Measurements from ENCODE around the gene CXCL13. TPM values are rescaled to one million over a fixed set of nuclear protein-coding genes. Genes with fewer than 3 reads are reported as not detected.
"Not testable (repeated sequence)": the region's sequence is repeated elsewhere in the genome, so short reads cannot be mapped to it uniquely, and the experiment has no call there.

Gene CXCL13
- total RNA-seq, 1 donor from 2014 or later, result not detected

DNA sequence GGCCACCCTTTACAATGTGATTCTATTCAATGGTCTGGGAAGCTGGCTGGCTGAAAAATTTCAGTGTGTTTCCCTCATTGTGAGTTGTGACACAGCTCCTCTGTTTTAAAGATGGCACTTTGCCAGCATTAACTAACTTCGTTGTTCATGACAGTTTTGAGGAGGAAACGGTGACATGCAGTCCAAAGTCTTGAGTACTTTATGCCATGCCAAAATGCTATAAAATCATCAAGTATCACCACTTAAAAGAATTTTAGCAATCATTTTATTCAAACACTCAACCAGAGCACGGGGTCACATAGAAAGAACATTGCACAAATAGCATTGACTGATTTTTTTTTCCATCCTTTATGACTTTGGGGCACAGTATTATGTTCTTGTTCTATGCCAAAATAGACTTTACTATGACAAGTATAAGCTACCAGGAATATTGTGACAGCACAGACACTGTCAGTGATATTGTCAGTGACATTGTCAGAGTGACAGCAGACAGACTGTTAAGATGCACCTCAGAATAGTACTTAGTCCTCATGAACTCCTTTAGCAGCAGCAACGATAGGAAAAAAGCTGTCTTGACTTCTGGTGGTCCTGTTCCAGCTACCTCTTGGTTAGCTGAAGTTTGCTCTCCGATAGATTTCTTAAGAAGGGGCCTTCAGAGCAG lies 46.7 kb downstream of the CXCL13 start:
- Mint-ChIP-seq H3K27ac (ENCODE audit: unreplicated experiment) (no peak overlapping the region), H3K36me3 (ENCODE audit: unreplicated experiment) (peaks cover 3% of the 10 kb centered on the region), H3K4me3 (ENCODE audit: unreplicated experiment) (no peak overlapping the region), H3K4me1 (ENCODE audit: low read depth, unreplicated experiment) (no peaks in the 10 kb centered on the region), H3K9me3 (ENCODE audit: unreplicated experiment) (no peaks in the 10 kb centered on the region), H3K27me3 (ENCODE audit: unreplicated experiment) (no peaks in the 10 kb centered on the region)
- no peak for DNase-seq
- TF ChIP-seq CTCF (IDR thresholded peaks at IDR 0.05; ENCODE audit: partially characterized antibody, unreplicated experiment), result no peak

DNA sequence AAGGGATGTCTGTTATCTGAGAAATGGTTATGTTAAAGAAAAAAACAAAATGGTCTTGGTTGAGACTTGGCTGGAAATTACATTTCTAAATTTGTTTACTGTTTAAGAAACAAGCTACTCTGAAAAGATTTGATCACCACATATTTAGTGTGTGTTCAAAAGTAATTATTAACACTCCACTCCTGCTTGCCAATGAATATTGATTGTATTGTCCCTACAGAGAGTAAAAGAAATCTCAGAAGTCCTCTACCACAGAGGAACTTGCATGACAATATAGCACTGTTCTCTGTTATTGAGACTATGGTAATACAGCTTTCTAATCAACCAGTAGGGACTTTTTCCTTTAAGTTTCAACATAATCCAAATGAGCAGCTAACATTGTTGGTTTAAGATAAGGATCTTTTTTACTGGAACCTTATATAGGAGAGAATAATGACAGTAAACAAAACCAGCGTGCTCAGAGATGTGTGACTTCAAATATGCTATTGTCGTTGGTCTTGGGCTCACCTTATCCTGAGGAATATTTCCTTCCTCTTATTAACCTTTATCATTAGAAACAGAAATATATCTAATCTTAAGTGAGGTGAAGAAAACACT lies 47.6 kb downstream of the CXCL13 start:
- Mint-ChIP-seq H3K4me1 (ENCODE audit: low read depth, unreplicated experiment) (no peaks in the 10 kb centered on the region), H3K9me3 (ENCODE audit: unreplicated experiment) (no peaks in the 10 kb centered on the region), H3K4me3 (ENCODE audit: unreplicated experiment) (no peak overlapping the region), H3K36me3 (ENCODE audit: unreplicated experiment) (no peaks in the 10 kb centered on the region), H3K27ac (ENCODE audit: unreplicated experiment) (no peak overlapping the region), H3K27me3 (ENCODE audit: unreplicated experiment) (no peaks in the 10 kb centered on the region)
- no peak for DNase-seq
- no peak for TF ChIP-seq CTCF (IDR thresholded peaks at IDR 0.05; ENCODE audit: partially characterized antibody, unreplicated experiment)

GRCh38 chr4:77660318-77660717 lies 54.7 kb downstream of the CXCL13 start:
- not testable (repeated sequence) for H3K27me3 Mint-ChIP-seq (ENCODE audit: unreplicated experiment); H3K9me3 Mint-ChIP-seq (ENCODE audit: unreplicated experiment); DNase-seq; H3K4me3 Mint-ChIP-seq (ENCODE audit: unreplicated experiment); H3K27ac Mint-ChIP-seq (ENCODE audit: unreplicated experiment); H3K4me1 Mint-ChIP-seq (ENCODE audit: low read depth, unreplicated experiment); H3K36me3 Mint-ChIP-seq (ENCODE audit: unreplicated experiment)

Other genes starting within 250 kb of the CXCL13 start
- gene CNOT6L, start 213.5 kb downstream of the CXCL13 start, total RNA-seq (ENCODE audit: unreplicated experiment), result 11.9 TPM